H1 (cell line): ENCODE measurements around the gene RGS6. TPM values are rescaled to one million over a fixed set of nuclear protein-coding genes. Genes with fewer than 3 reads are reported as not detected.

Experiments used
- EGR1 ChIP-seq: IDR thresholded peaks from 2 replicates; pipeline ENCODE4 v1.6.1; 2011; ENCODE audit warnings: low read depth, low read length, borderline replicate concordance
- polyA plus RNA-seq, 7 experiments: library from polyadenylated mRNA; depleted of rRNA in 3 of 7; stranded (reverse) in 5 of 7; unstranded in 2 of 7; fragments of >200 nt in 5 of 7; fragments of 200-250 nt in 2 of 7; gene quantifications; 1 replicate in 5 of 7; 2 replicates in 1 of 7; 4 replicates in 1 of 7; pipeline versions ENCODE4 v1.2.1 to v1.2.3, GENCODE V29; 2011 to 2013; ENCODE audit warnings: missing spikeins in 2 of 7, mixed read lengths in 2 of 7
- total RNA-seq: library from RNA; stranded (reverse); fragmentation: NEBNext Ultra II Directional; extraction: Animal tissue kit (Norgen Biotek cat#: 25700); gene quantifications from 2 replicates; pipeline ENCODE4 v1.2.1, GENCODE V29; 2021
- TF ChIP-seq, protein P1 (sequence below): fragments of 300-600 bp; sonication (generic); IDR thresholded peaks from 2 replicates; pipeline ENCODE4 v1.7.1; 2012; ENCODE audit warnings: low read length, moderate library complexity, mild to moderate bottlenecking, inconsistent platforms; ENCODE audit not compliant: insufficient replicate concordance

Gene RGS6
- total and polyA plus RNA-seq, 2 of the 8 experiments (the other 6 are each of a cell fraction or from before 2014, with no cell fraction given), result 0.26 to 1.1 TPM

DNA sequence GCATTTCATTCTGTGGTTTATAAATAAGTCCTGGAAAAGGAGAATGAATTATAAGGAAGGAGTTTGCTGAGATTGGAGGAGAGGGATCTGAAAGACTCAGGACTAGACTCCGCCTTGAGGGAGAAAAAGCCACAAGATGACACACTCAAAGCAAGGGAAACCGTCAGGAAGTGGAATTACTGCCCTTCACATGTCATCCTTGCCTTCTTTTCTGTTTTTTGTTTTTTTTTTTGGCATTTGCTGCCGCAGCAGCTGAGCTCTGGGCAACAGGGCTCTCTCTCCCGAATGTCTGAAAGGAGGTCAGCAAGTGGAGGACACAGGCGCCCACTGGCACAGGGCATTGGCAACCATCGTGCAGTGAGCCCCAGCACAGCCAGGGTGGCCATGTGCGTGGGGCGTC lies 616.8 kb downstream of the RGS6 start (continued):
- TF ChIP-seq, protein P1, sequence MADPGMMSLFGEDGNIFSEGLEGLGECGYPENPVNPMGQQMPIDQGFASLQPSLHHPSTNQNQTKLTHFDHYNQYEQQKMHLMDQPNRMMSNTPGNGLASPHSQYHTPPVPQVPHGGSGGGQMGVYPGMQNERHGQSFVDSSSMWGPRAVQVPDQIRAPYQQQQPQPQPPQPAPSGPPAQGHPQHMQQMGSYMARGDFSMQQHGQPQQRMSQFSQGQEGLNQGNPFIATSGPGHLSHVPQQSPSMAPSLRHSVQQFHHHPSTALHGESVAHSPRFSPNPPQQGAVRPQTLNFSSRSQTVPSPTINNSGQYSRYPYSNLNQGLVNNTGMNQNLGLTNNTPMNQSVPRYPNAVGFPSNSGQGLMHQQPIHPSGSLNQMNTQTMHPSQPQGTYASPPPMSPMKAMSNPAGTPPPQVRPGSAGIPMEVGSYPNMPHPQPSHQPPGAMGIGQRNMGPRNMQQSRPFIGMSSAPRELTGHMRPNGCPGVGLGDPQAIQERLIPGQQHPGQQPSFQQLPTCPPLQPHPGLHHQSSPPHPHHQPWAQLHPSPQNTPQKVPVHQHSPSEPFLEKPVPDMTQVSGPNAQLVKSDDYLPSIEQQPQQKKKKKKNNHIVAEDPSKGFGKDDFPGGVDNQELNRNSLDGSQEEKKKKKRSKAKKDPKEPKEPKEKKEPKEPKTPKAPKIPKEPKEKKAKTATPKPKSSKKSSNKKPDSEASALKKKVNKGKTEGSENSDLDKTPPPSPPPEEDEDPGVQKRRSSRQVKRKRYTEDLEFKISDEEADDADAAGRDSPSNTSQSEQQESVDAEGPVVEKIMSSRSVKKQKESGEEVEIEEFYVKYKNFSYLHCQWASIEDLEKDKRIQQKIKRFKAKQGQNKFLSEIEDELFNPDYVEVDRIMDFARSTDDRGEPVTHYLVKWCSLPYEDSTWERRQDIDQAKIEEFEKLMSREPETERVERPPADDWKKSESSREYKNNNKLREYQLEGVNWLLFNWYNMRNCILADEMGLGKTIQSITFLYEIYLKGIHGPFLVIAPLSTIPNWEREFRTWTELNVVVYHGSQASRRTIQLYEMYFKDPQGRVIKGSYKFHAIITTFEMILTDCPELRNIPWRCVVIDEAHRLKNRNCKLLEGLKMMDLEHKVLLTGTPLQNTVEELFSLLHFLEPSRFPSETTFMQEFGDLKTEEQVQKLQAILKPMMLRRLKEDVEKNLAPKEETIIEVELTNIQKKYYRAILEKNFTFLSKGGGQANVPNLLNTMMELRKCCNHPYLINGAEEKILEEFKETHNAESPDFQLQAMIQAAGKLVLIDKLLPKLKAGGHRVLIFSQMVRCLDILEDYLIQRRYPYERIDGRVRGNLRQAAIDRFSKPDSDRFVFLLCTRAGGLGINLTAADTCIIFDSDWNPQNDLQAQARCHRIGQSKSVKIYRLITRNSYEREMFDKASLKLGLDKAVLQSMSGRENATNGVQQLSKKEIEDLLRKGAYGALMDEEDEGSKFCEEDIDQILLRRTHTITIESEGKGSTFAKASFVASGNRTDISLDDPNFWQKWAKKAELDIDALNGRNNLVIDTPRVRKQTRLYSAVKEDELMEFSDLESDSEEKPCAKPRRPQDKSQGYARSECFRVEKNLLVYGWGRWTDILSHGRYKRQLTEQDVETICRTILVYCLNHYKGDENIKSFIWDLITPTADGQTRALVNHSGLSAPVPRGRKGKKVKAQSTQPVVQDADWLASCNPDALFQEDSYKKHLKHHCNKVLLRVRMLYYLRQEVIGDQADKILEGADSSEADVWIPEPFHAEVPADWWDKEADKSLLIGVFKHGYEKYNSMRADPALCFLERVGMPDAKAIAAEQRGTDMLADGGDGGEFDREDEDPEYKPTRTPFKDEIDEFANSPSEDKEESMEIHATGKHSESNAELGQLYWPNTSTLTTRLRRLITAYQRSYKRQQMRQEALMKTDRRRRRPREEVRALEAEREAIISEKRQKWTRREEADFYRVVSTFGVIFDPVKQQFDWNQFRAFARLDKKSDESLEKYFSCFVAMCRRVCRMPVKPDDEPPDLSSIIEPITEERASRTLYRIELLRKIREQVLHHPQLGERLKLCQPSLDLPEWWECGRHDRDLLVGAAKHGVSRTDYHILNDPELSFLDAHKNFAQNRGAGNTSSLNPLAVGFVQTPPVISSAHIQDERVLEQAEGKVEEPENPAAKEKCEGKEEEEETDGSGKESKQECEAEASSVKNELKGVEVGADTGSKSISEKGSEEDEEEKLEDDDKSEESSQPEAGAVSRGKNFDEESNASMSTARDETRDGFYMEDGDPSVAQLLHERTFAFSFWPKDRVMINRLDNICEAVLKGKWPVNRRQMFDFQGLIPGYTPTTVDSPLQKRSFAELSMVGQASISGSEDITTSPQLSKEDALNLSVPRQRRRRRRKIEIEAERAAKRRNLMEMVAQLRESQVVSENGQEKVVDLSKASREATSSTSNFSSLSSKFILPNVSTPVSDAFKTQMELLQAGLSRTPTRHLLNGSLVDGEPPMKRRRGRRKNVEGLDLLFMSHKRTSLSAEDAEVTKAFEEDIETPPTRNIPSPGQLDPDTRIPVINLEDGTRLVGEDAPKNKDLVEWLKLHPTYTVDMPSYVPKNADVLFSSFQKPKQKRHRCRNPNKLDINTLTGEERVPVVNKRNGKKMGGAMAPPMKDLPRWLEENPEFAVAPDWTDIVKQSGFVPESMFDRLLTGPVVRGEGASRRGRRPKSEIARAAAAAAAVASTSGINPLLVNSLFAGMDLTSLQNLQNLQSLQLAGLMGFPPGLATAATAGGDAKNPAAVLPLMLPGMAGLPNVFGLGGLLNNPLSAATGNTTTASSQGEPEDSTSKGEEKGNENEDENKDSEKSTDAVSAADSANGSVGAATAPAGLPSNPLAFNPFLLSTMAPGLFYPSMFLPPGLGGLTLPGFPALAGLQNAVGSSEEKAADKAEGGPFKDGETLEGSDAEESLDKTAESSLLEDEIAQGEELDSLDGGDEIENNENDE, result no peak
- TF ChIP-seq EGR1, result no peak
- TF ChIP-seq, all 59 proteins: peak for 0
